Prostate gland (tissue), 2 donors: Measurements from ENCODE around the gene PTPRT.

Experiments
- CTCF ChIP-seq, 4 experiments: fragments of 200-600 bp in 2 of 4; fragments of 450-650 bp in 2 of 4; sonication (generic) in 2 of 4; IDR thresholded peaks; 1 replicate in 3 of 4; 2 replicates in 1 of 4; pipeline ENCODE4 v1.5.1; 2016 to 2019; ENCODE audit warnings: antibody characterized with exemption in 4 of 4, mild to moderate bottlenecking in 2 of 4, moderate library complexity in 2 of 4
- POLR2A ChIP-seq: fragments of 450-650 bp; IDR thresholded peaks from one replicate; pipeline ENCODE4 v1.6.1; 2016; ENCODE audit warnings: antibody characterized with exemption, mild to moderate bottlenecking

- TF ChIP-seq CTCF (IDR thresholded peaks at IDR 0.05) (no peak), POLR2A (no peak)
Observed at GRCh38 chr20:42714298-42715141, 475.2 kb downstream of the PTPRT start.
